Lung (tissue), 12 donors: Measurements from ENCODE around the gene BCAT1. TPM values are rescaled to one million over a fixed set of nuclear protein-coding genes. Genes with fewer than 3 reads are reported as not detected.

Experiments used
- ATAC-seq: fragments of 200-7000 bp; cut with Tn5 transposase; one replicate; pipeline ENCODE4 v1.9.1; 2020; ENCODE audit warnings: moderate number of reproducible peaks; ENCODE audit not compliant: insufficient read depth, low FRiP score
- DNase-seq, 3 donors: peaks; one replicate each; pipeline ENCODE4 v3.0.0-alpha.2; 2013 to 2017
- H3K27ac ChIP-seq, 2 donors: one replicate each; pipeline ENCODE4 v1.5.1; 2013; ENCODE audit warnings: mild to moderate bottlenecking in 2 of 2, moderate library complexity in 2 of 2, control low read depth in 1 of 2, inconsistent platforms in 1 of 2, low read depth in 1 of 2, low read length in 1 of 2
- H3K27me3 ChIP-seq, 3 donors: one replicate each; pipeline ENCODE4 v1.5.1; 2013; ENCODE audit warnings: low read length in 2 of 3; ENCODE audit not compliant: control insufficient read depth in 3 of 3, insufficient read depth in 3 of 3
- H3K36me3 ChIP-seq, 4 donors: one replicate each; pipeline ENCODE4 v1.5.1; 2013; ENCODE audit warnings: low read length in 4 of 4, mild to moderate bottlenecking in 1 of 4, moderate library complexity in 1 of 4; ENCODE audit not compliant: control insufficient read depth in 4 of 4, insufficient read depth in 4 of 4
- H3K4me1 ChIP-seq, 5 donors: one replicate each; pipeline ENCODE4 v1.5.1; 2013; ENCODE audit warnings: low read length in 5 of 5, mild to moderate bottlenecking in 2 of 5, moderate library complexity in 1 of 5; ENCODE audit not compliant: control insufficient read depth in 5 of 5, insufficient read depth in 5 of 5
- H3K4me3 ChIP-seq: one replicate; pipeline ENCODE4 v1.5.1; 2013; ENCODE audit warnings: mild to moderate bottlenecking, control low read depth, moderate library complexity
- H3K9ac ChIP-seq, 2 donors: one replicate each; pipeline ENCODE4 v1.5.1; 2013; ENCODE audit warnings: low read length in 2 of 2, control low read depth in 1 of 2; ENCODE audit not compliant: insufficient read depth in 1 of 2
- H3K9me3 ChIP-seq, 4 donors: one replicate each; pipeline ENCODE4 v1.5.1; 2013; ENCODE audit warnings: low read length in 3 of 4, mild to moderate bottlenecking in 1 of 4, moderate library complexity in 1 of 4; ENCODE audit not compliant: control insufficient read depth in 4 of 4, insufficient read depth in 3 of 4
- WGBS, 2 donors: extraction: QIAGEN DNeasy Blood & Tissue Kit; methylation state at CpG; one replicate each; pipeline ENCODE4 v1.1.7; 2013; 5-methylcytosine and 5-hydroxymethylcytosine counted together
- polyA plus RNA-seq, 2 donors: library from polyadenylated mRNA; stranded (reverse); fragments of 200-250 nt; gene quantifications; one replicate each; pipeline ENCODE4 v1.2.1, GENCODE V29; 2013
- total RNA-seq, 2 donors: library from RNA; depleted of rRNA in 1 of 2; stranded (reverse); fragments of >200 nt in 1 of 2; gene quantifications; one replicate each; pipeline ENCODE4 v1.2.1, GENCODE V29; 2014 to 2021
- TF ChIP-seq, protein P1 (sequence below): IDR thresholded peaks from 2 replicates; pipeline ENCODE4 v1.5.1; 2012; ENCODE audit warnings: mild to moderate bottlenecking; ENCODE audit errors: control extremely low read depth, extremely low read depth
- donor health status: control.
- donor health status: control.
- donor health status: Bipolar disorder and iron deficiency.
- donor health status: healthy.
- donor health status: DM: yes; HTN: yes; CAD: no.

The BCAT1 gene
- total and polyA plus RNA-seq, 4 donors = 11.7 to 94.9 (median 40.9) TPM

DNA sequence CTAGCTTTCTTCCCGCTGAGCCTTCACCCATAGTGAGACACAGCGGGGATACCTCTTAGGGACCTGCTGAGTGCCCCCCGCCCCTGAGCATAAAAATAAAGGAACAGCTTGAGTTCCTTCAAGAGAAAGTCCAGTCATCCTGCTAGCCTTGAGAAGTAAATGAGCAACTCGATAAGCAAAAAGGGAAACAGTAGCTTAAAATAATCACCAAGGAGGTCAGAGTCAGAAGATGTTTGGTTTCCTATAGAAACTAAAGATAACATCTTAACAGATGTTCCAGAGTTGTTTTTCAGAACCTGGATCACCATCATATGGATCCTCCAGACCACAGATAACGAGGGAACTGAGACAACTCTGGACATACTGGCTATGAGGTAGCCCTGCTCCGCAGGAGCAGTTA is 94.0 kb downstream of the BCAT1 start:
- Histone ChIP-seq H3K4me1 (no peaks in the 10 kb centered on the region), H3K27me3 (no peaks in the 10 kb centered on the region), H3K4me3 (no peak overlapping the region), H3K36me3 (no peaks in the 10 kb centered on the region), H3K9me3 (no peaks in the 10 kb centered on the region), H3K9ac (no peak overlapping the region), H3K27ac (no peak overlapping the region)
- 53 to 67% methylated on average over 6 of the region's 6 CpGs for WGBS, 2 donors
- ATAC-seq (no peak), DNase-seq (peak in 1 of 3 donors; percentile 11)
- TF ChIP-seq, protein P1, sequence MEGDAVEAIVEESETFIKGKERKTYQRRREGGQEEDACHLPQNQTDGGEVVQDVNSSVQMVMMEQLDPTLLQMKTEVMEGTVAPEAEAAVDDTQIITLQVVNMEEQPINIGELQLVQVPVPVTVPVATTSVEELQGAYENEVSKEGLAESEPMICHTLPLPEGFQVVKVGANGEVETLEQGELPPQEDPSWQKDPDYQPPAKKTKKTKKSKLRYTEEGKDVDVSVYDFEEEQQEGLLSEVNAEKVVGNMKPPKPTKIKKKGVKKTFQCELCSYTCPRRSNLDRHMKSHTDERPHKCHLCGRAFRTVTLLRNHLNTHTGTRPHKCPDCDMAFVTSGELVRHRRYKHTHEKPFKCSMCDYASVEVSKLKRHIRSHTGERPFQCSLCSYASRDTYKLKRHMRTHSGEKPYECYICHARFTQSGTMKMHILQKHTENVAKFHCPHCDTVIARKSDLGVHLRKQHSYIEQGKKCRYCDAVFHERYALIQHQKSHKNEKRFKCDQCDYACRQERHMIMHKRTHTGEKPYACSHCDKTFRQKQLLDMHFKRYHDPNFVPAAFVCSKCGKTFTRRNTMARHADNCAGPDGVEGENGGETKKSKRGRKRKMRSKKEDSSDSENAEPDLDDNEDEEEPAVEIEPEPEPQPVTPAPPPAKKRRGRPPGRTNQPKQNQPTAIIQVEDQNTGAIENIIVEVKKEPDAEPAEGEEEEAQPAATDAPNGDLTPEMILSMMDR = no peak

DNA sequence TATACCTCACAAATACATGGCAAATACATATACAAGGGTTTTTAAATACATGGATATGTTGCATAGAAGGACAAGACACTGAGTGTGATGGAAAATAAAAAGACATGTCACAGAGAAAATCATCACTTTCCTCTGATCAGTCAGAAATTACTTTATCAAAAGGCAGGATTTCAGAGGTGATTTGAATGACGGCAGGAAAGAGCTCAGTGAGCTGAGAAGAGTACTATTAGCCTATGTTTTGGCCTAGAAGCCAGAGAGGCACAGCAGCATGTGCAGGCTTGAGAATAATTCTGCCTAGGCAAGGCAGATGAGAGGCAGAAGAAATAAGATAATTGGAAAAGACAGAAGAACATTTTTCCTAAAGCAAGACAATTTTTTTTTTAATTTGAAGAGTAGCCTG is 94.9 kb downstream of the BCAT1 start:
- Histone ChIP-seq H3K4me1 (peaks cover 0 to 2% (median 0%) of the 10 kb centered on the region in 5 donors), H3K9ac (no peak overlapping the region), H3K27me3 (no peaks in the 10 kb centered on the region), H3K36me3 (peaks cover 0 to 3% (median 0%) of the 10 kb centered on the region in 4 donors), H3K27ac (no peak overlapping the region), H3K9me3 (no peaks in the 10 kb centered on the region), H3K4me3 (no peak overlapping the region)
- WGBS, 2 donors = 86% methylated on average over 1 of the region's 1 CpG
- DNase-seq (no peak), ATAC-seq (no peak)
- TF ChIP-seq, protein P1 = no peak

DNA sequence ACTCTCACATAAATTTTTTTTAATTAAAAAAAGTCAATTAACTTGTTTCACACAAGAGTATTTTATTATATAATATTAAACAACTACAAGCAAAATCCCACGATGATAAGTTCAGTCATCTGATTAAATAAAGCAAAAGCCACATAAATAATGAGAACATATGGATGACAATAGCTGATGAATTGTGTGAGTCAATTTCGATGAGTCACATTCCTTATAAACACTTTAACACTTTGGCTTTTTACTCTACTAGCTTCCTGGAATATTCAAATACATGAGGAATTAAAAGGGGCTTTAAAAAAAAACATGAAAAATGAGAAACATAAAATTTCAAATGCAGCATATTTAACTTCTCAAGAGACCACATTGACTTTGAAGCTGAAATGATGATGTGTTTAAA is 95.3 kb downstream of the BCAT1 start:
- Histone ChIP-seq H3K27ac (no peak overlapping the region), H3K9me3 (no peaks in the 10 kb centered on the region), H3K4me1 (peaks cover 0 to 2% (median 0%) of the 10 kb centered on the region in 5 donors), H3K4me3 (no peak overlapping the region), H3K9ac (no peak overlapping the region), H3K27me3 (no peaks in the 10 kb centered on the region), H3K36me3 (peaks cover 0 to 3% (median under 1%) of the 10 kb centered on the region in 4 donors)
- no peak for ATAC-seq
- WGBS, 2 donors = 54 to 58% methylated on average over 2 of the region's 2 CpGs
- DNase-seq = no peak
- TF ChIP-seq, protein P1 = no peak

DNA sequence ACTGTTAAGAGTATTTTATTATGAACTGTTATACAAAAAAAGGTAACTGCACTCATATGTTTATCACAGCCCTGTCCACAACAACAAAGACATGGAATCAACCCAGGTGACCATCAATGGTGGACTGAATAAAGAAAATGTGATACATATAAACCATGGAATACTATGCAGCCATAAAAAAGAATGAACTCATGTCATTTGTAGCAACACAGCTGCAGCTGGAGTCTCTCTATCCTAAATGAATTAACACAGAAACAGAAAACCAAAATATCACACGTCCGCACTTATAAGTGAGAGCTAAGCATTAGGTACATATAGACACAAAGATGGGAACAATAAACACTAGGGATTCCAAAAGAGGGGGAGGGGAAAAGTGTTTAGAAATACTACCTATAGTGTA is 95.8 kb downstream of the BCAT1 start:
- TF ChIP-seq, protein P1 = no peak

More for the DNA sequence above, 95.8 kb downstream of the BCAT1 start:
- H3K4me3 ChIP-seq = no peak overlapping the region
- no peak overlapping the region for H3K9ac ChIP-seq
- peaks cover 0 to 2% (median 0%) of the 10 kb centered on the region in 5 donors for H3K4me1 ChIP-seq
- DNase-seq (no peak), ATAC-seq (no peak)
- peaks cover 0 to 3% (median 1%) of the 10 kb centered on the region in 4 donors for H3K36me3 ChIP-seq
- no peaks in the 10 kb centered on the region for H3K9me3 ChIP-seq
- no peaks in the 10 kb centered on the region for H3K27me3 ChIP-seq
- 98 to 99% methylated on average over 2 of the region's 2 CpGs for WGBS, 2 donors
- no peak overlapping the region for H3K27ac ChIP-seq
